ENCODE data around the gene MAN1C1. TPM values are rescaled to one million over a fixed set of nuclear protein-coding genes. Genes with fewer than 3 reads are reported as not detected.
A peak's percentile ranks its signal among the peaks of the same experiment; 100 is the strongest.

The MAN1C1 gene
- total and polyA plus RNA-seq, 9 of the 15 experiments (the other 6 are each of a cell fraction or from before 2014, with no cell fraction given): 0.04 to 0.44 (median 0.10) TPM; not detected in 3

DNA sequence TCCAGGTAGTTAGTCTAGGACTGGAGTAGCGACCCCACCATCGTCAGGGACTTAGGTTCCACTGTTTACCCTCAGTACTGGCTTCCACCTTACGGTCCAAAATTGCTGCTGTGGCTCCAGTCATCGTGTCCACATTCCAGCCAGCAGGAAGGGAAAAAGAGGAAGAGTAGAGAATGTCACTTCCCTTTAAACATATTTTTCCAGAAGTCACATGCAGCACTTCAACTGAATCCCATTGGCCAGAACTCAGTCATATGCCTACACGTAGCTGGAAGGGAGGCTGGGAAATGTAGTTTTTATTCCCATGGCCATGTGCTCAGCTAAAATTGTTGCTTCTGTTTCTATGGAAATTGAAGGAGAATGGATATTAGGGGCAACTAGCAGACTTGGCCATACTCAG lies 99.3 kb downstream of the MAN1C1 start (continued):
- TF ChIP-seq, protein P1, sequence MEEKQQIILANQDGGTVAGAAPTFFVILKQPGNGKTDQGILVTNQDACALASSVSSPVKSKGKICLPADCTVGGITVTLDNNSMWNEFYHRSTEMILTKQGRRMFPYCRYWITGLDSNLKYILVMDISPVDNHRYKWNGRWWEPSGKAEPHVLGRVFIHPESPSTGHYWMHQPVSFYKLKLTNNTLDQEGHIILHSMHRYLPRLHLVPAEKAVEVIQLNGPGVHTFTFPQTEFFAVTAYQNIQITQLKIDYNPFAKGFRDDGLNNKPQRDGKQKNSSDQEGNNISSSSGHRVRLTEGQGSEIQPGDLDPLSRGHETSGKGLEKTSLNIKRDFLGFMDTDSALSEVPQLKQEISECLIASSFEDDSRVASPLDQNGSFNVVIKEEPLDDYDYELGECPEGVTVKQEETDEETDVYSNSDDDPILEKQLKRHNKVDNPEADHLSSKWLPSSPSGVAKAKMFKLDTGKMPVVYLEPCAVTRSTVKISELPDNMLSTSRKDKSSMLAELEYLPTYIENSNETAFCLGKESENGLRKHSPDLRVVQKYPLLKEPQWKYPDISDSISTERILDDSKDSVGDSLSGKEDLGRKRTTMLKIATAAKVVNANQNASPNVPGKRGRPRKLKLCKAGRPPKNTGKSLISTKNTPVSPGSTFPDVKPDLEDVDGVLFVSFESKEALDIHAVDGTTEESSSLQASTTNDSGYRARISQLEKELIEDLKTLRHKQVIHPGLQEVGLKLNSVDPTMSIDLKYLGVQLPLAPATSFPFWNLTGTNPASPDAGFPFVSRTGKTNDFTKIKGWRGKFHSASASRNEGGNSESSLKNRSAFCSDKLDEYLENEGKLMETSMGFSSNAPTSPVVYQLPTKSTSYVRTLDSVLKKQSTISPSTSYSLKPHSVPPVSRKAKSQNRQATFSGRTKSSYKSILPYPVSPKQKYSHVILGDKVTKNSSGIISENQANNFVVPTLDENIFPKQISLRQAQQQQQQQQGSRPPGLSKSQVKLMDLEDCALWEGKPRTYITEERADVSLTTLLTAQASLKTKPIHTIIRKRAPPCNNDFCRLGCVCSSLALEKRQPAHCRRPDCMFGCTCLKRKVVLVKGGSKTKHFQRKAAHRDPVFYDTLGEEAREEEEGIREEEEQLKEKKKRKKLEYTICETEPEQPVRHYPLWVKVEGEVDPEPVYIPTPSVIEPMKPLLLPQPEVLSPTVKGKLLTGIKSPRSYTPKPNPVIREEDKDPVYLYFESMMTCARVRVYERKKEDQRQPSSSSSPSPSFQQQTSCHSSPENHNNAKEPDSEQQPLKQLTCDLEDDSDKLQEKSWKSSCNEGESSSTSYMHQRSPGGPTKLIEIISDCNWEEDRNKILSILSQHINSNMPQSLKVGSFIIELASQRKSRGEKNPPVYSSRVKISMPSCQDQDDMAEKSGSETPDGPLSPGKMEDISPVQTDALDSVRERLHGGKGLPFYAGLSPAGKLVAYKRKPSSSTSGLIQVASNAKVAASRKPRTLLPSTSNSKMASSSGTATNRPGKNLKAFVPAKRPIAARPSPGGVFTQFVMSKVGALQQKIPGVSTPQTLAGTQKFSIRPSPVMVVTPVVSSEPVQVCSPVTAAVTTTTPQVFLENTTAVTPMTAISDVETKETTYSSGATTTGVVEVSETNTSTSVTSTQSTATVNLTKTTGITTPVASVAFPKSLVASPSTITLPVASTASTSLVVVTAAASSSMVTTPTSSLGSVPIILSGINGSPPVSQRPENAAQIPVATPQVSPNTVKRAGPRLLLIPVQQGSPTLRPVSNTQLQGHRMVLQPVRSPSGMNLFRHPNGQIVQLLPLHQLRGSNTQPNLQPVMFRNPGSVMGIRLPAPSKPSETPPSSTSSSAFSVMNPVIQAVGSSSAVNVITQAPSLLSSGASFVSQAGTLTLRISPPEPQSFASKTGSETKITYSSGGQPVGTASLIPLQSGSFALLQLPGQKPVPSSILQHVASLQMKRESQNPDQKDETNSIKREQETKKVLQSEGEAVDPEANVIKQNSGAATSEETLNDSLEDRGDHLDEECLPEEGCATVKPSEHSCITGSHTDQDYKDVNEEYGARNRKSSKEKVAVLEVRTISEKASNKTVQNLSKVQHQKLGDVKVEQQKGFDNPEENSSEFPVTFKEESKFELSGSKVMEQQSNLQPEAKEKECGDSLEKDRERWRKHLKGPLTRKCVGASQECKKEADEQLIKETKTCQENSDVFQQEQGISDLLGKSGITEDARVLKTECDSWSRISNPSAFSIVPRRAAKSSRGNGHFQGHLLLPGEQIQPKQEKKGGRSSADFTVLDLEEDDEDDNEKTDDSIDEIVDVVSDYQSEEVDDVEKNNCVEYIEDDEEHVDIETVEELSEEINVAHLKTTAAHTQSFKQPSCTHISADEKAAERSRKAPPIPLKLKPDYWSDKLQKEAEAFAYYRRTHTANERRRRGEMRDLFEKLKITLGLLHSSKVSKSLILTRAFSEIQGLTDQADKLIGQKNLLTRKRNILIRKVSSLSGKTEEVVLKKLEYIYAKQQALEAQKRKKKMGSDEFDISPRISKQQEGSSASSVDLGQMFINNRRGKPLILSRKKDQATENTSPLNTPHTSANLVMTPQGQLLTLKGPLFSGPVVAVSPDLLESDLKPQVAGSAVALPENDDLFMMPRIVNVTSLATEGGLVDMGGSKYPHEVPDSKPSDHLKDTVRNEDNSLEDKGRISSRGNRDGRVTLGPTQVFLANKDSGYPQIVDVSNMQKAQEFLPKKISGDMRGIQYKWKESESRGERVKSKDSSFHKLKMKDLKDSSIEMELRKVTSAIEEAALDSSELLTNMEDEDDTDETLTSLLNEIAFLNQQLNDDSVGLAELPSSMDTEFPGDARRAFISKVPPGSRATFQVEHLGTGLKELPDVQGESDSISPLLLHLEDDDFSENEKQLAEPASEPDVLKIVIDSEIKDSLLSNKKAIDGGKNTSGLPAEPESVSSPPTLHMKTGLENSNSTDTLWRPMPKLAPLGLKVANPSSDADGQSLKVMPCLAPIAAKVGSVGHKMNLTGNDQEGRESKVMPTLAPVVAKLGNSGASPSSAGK (IDR thresholded peaks at IDR 0.05): peak; percentile 62
- TF ChIP-seq CREM (IDR thresholded peaks at IDR 0.05; ENCODE audit: low read depth): peak; percentile 73
- TF ChIP-seq ZNF232 (CRISPR knock-in tag; IDR thresholded peaks at IDR 0.05): no peak
- TF ChIP-seq FOXM1 (IDR thresholded peaks at IDR 0.05; ENCODE audit: low read depth): no peak; the same call in 1 of the 2 replicates
- no peak for TF ChIP-seq FOXM1 (CRISPR knock-in tag; IDR thresholded peaks at IDR 0.05; ENCODE audit: low read depth)
- TF ChIP-seq CHD4 (IDR thresholded peaks at IDR 0.05; ENCODE audit: insufficient read depth, insufficient replicate concordance, low read depth, low read length, poor library complexity, severe bottlenecking): no peak
- TF ChIP-seq FOXJ3 (CRISPR knock-in tag; IDR thresholded peaks at IDR 0.05): no peak
- TF ChIP-seq, protein P2, sequence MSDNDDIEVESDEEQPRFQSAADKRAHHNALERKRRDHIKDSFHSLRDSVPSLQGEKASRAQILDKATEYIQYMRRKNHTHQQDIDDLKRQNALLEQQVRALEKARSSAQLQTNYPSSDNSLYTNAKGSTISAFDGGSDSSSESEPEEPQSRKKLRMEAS (CRISPR knock-in tag; IDR thresholded peaks at IDR 0.05): peak; percentile 80
- TF ChIP-seq CBX8 (IDR thresholded peaks at IDR 0.05; ENCODE audit: borderline replicate concordance, extremely low read depth, low read depth, low read length, poor library complexity, severe bottlenecking): no peak
- TF ChIP-seq, protein P3, sequence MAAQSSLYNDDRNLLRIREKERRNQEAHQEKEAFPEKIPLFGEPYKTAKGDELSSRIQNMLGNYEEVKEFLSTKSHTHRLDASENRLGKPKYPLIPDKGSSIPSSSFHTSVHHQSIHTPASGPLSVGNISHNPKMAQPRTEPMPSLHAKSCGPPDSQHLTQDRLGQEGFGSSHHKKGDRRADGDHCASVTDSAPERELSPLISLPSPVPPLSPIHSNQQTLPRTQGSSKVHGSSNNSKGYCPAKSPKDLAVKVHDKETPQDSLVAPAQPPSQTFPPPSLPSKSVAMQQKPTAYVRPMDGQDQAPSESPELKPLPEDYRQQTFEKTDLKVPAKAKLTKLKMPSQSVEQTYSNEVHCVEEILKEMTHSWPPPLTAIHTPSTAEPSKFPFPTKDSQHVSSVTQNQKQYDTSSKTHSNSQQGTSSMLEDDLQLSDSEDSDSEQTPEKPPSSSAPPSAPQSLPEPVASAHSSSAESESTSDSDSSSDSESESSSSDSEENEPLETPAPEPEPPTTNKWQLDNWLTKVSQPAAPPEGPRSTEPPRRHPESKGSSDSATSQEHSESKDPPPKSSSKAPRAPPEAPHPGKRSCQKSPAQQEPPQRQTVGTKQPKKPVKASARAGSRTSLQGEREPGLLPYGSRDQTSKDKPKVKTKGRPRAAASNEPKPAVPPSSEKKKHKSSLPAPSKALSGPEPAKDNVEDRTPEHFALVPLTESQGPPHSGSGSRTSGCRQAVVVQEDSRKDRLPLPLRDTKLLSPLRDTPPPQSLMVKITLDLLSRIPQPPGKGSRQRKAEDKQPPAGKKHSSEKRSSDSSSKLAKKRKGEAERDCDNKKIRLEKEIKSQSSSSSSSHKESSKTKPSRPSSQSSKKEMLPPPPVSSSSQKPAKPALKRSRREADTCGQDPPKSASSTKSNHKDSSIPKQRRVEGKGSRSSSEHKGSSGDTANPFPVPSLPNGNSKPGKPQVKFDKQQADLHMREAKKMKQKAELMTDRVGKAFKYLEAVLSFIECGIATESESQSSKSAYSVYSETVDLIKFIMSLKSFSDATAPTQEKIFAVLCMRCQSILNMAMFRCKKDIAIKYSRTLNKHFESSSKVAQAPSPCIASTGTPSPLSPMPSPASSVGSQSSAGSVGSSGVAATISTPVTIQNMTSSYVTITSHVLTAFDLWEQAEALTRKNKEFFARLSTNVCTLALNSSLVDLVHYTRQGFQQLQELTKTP (IDR thresholded peaks at IDR 0.05; ENCODE audit: low read depth in 1 of 2, partially characterized antibody in 2 of 2): peak in 1 of 2 experiments; percentile 57
- no peak for TF ChIP-seq CREBBP (IDR thresholded peaks at IDR 0.05; ENCODE audit: low read depth, low read length)
- no peak for TF ChIP-seq MTA3 (IDR thresholded peaks at IDR 0.05; ENCODE audit: borderline replicate concordance)
